Stimulated activated naive B cell treated with anti-CD40 and anti-IgM and Interleukin-4, amounts not matched to agents 10 μg/mL and 1 μg/mL and 100 μg/mL, for 72 hours (primary cell): Measurements from ENCODE around the gene SCTR.

Experiments
- ATAC-seq, 2 donors: fragments of 150-1000 bp; cut with Tn5 transposase; replicated peaks; 2 replicates each; pipeline ENCODE4 v1.10.0; 2021; ENCODE audit warnings: moderate library complexity in 1 of 2
- DNase-seq: peaks from one replicate; pipeline ENCODE4 v3.0.0; 2021
- H3K27ac Mint-ChIP-seq: one replicate; pipeline ENCODE4 v1.8.0; 2022; ENCODE audit warnings: mild to moderate bottlenecking, mixed read lengths
- H3K27me3 Mint-ChIP-seq, 2 donors: one replicate each; pipeline ENCODE4 v1.8.0; 2022; ENCODE audit warnings: mixed read lengths in 2 of 2
- H3K36me3 Mint-ChIP-seq, 2 donors: one replicate each; pipeline ENCODE4 v1.8.0; 2022; ENCODE audit warnings: mixed read lengths in 2 of 2, mild to moderate bottlenecking in 1 of 2
- H3K4me1 Mint-ChIP-seq, 2 donors: one replicate each; pipeline ENCODE4 v1.8.0; 2022; ENCODE audit warnings: mixed read lengths in 2 of 2, mild to moderate bottlenecking in 1 of 2
- H3K4me3 Mint-ChIP-seq, 2 donors: one replicate each; pipeline ENCODE4 v1.8.0; 2022; ENCODE audit warnings: mild to moderate bottlenecking in 2 of 2, mixed read lengths in 2 of 2, moderate library complexity in 1 of 2
- H3K9me3 Mint-ChIP-seq, 2 donors: one replicate each; pipeline ENCODE4 v1.8.0; 2022; ENCODE audit warnings: mixed read lengths in 2 of 2, mild to moderate bottlenecking in 1 of 2

The SCTR gene

DNA sequence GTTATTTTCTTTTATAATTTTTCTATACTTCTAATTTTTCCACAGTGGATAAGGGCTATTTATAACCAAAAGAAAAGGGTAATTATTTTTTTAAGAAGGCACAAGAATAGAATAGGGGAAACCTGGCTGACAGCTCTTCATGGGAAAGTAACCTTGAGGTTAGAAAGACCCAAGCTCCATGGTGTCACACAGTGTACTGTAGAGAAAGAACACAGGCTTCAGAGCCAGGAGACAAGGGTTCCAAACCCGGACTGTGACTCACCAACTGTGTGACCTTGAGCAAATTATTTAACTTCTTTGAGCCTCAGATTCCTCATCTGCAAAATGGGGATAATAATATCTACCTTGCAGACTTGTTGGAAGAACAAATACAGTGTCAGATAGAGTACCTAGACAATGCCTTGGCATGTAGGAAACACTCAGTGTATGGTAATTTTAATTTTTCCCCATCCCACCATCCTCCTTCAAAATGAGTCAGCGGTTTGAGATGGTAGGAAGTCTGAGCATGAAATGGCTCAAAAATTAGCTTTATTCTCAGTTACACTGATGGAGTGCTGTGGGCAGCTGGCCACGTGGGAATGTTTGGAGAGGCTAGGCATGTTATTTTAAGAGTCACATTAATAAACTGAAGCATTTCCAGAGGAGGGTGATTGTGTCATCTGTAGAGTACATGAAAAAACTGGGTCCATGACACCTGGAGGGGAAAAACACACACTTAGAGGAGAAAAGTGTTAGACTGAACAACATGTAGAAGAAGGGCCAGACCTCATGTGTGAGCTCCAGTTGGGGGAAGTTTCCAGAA lies 55.9 kb downstream of the SCTR start:
- Mint-ChIP-seq H3K4me1 (no peaks in the 10 kb centered on the region), H3K27me3 (peaks cover 17 to 19% of the 10 kb centered on the region in 2 donors), H3K27ac (no peak overlapping the region), H3K4me3 (no peak overlapping the region), H3K9me3 (no peaks in the 10 kb centered on the region), H3K36me3 (no peaks in the 10 kb centered on the region)
- ATAC-seq (no peak), DNase-seq (no peak)

DNA sequence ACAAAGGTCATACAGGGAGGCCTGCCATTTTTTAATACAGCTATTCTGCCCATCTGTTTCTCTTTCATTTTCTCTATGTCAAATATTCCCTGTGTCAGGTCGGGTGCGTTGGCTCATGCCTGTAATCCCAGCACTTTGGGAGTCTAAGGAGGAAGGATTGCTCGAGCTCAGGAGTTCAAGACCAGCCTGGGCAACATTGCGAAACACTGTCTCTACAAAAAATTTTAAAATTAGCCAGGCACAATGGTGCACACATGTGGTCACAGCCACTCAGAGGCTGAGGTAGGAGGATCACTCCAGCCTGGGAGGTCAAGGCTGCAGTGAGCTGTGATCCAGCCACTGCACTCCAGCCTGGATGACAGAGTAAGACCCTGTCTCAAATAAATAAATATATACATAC lies 57.9 kb downstream of the SCTR start:
- no peak overlapping the region for H3K4me3 Mint-ChIP-seq
- ATAC-seq: no peak
- no peaks in the 10 kb centered on the region for H3K9me3 Mint-ChIP-seq

DNA sequence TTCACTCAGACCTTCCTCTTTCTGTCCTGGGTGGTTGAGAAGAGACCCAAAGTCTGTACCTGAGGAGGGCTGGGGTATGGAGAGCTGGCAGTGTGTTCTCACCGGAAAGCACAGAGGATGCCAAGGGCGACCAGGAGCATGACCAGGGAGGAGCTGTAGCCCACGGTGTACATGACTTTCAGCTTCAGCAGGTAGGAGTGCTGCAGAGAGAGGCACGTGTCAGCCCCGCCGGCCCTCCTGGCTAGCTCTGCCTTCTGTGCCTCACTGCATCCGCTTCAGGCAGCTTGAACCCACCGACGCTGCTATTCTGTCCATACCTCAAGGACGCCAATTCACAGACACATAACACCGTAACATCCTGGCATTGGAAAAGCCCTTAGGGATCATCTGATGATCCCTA lies 58.6 kb downstream of the SCTR start:
- H3K36me3 Mint-ChIP-seq: no peaks in the 10 kb centered on the region
- H3K9me3 Mint-ChIP-seq: no peaks in the 10 kb centered on the region
- H3K4me3 Mint-ChIP-seq: no peak overlapping the region
- no peak for ATAC-seq
- peaks cover 9 to 12% of the 10 kb centered on the region in 2 donors for H3K27me3 Mint-ChIP-seq
- no peak overlapping the region for H3K27ac Mint-ChIP-seq
- H3K4me1 Mint-ChIP-seq: peaks cover 0 to 1% of the 10 kb centered on the region in 2 donors
- DNase-seq: no peak

More for the DNA sequence above, 57.9 kb downstream of the SCTR start:
- Mint-ChIP-seq H3K27ac (no peak overlapping the region), H3K27me3 (peaks cover 13 to 16% of the 10 kb centered on the region in 2 donors), H3K36me3 (no peaks in the 10 kb centered on the region), H3K4me1 (peaks cover 0 to 1% of the 10 kb centered on the region in 2 donors)
- no peak for DNase-seq

DNA sequence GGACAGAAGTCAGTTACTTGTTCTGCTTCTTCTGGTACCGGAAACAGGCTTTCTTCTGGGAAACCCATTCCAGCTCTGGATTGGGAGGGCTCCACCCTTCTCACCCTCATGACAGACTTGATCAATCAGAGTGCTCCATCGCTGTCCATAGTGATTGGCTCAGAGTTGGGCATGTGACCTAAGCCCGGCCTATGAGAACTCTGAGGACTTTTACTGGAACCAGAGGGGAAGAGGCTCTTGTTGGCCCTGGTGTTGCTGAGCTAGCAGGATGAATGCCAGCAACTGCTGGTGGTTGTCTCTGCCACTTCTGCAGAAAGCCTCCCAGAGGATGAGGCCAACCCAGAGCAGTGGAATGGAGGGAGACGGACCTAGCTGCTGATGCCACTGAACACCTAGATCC lies 59.3 kb downstream of the SCTR start:
- H3K27me3 Mint-ChIP-seq: peaks cover 9 to 12% of the 10 kb centered on the region in 2 donors

DNA sequence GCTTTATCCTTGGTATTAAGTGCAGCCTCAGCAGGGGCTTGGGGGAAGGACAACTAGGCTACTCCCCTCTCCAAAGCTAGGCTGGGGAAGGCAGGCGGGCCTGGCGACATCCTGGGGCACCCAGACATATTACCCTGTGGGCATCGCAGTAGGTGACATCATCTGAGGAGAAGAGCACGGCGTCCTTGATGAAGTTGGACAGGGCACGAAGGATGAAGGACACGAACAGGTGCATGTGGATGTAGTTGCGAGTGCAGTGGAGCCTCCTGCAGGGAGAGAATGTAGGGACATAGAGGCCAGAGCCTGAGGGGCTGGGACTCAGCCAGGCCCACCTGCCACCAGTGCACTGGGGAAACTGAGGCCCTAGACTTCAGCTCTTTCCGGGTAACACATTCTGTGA lies 60.3 kb downstream of the SCTR start:
- Mint-ChIP-seq H3K27ac (no peak overlapping the region), H3K27me3 (peaks cover 7 to 14% of the 10 kb centered on the region in 2 donors), H3K9me3 (no peaks in the 10 kb centered on the region), H3K4me3 (no peak overlapping the region), H3K36me3 (no peaks in the 10 kb centered on the region), H3K4me1 (peaks cover 0 to 1% of the 10 kb centered on the region in 2 donors)
- ATAC-seq (no peak), DNase-seq (no peak)

More for the DNA sequence above, 59.3 kb downstream of the SCTR start:
- no peak for ATAC-seq
- H3K27ac Mint-ChIP-seq: no peak overlapping the region
- no peak overlapping the region for H3K4me3 Mint-ChIP-seq
- H3K9me3 Mint-ChIP-seq: no peaks in the 10 kb centered on the region
- H3K4me1 Mint-ChIP-seq: peaks cover 0 to 1% of the 10 kb centered on the region in 2 donors
- no peaks in the 10 kb centered on the region for H3K36me3 Mint-ChIP-seq
- DNase-seq: no peak

DNA sequence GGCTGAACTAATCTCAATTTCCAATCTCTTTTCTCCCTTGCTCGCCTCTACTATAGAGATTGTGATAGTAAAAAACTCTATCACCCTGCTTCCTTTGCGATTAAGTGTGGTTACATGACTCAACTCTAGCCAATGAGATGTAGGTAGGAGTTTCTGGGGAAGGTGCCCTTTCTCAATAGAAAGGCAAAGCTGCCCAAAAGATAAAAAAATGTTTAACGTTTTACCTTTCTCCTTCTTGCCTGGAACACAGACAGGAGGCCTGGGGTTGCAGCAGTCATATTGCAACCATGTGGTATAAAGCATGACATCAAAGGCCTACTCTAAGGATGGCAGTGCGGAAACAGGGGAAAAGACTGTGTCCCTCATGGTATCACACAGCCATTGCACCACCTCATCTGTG lies 61.1 kb downstream of the SCTR start:
- Mint-ChIP-seq H3K9me3 (no peaks in the 10 kb centered on the region), H3K4me1 (peaks cover 0 to 1% of the 10 kb centered on the region in 2 donors), H3K36me3 (no peaks in the 10 kb centered on the region), H3K4me3 (no peak overlapping the region), H3K27ac (no peak overlapping the region), H3K27me3 (peaks cover 0 to 7% of the 10 kb centered on the region in 2 donors)
- DNase-seq (no peak), ATAC-seq (peak; percentile 71 to 83)

DNA sequence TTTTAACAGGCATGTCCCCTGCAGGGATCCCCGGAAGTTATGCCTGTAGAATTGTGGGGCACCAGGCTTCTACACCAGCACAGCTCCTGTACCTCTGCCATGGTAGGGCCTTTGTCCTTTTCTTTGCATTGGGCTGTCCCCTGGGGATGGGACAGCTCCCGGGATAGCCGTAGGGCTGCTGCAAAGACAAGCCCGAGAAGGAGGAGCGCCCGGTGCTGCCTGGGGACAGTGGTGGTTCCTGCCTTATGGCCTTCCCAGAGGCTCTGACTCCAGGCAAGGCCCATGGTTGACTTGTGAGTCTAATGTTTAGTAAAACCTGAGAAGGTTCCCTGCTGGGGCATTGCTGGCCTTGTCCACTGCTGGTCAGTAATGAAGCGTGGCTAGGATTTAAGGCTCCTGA lies 61.7 kb downstream of the SCTR start:
- Mint-ChIP-seq H3K27me3 (peaks cover 0 to 7% of the 10 kb centered on the region in 2 donors), H3K27ac (no peak overlapping the region), H3K4me1 (peaks cover 0 to 1% of the 10 kb centered on the region in 2 donors), H3K4me3 (no peak overlapping the region), H3K36me3 (no peaks in the 10 kb centered on the region), H3K9me3 (no peaks in the 10 kb centered on the region)
- DNase-seq (no peak), ATAC-seq (no peak)

DNA sequence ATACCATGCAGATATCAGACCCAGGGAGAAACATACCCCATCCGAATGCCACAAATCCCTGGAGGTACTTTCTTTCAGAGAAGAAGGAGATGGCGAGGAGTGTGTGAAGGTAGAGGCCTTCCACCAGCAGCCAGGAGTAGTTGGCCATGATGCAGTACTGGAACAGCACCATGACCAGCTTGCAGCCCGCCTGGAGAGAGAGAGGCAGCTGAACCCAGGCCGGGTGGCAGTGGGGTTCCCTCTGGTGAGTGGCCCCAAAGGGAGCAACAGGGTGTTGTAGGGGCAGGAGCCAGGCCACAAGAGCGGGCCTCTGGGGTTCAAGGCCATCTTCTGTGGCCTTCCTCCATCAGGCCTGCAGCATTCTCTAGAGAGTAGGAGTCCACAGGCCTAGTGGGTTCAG lies 62.5 kb downstream of the SCTR start:
- Mint-ChIP-seq H3K27me3 (peaks cover 2 to 9% of the 10 kb centered on the region in 2 donors), H3K9me3 (no peaks in the 10 kb centered on the region), H3K4me3 (no peak overlapping the region), H3K36me3 (no peaks in the 10 kb centered on the region), H3K4me1 (peaks cover 0 to 1% of the 10 kb centered on the region in 2 donors), H3K27ac (peak overlapping the region; percentile 20)
- no peak for ATAC-seq
- DNase-seq: no peak

DNA sequence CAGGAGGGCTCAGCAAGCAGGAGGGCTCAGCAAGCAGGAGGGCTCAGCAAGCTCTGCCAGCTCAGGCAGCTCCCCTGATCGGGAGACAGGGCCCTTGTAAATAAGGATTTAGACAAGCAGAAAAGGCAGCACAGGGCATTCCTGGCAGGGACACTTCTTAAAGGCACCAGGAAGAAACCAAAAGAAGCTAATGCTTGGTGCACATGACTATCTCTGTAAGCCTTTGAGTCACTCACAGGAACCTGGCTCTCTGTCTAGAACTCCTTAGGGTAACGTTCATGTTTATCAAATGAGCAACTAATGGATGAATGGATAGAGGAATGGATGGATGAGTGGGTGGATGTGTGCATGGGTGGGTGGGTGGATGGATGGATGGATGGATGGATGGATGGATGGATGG lies 64.2 kb downstream of the SCTR start:
- Mint-ChIP-seq H3K4me3 (no peak overlapping the region), H3K36me3 (no peaks in the 10 kb centered on the region), H3K4me1 (peaks cover 0 to 1% of the 10 kb centered on the region in 2 donors), H3K9me3 (no peaks in the 10 kb centered on the region), H3K27me3 (peaks cover 17 to 23% of the 10 kb centered on the region in 2 donors), H3K27ac (no peak overlapping the region)
- no peak for ATAC-seq
- DNase-seq: no peak

DNA sequence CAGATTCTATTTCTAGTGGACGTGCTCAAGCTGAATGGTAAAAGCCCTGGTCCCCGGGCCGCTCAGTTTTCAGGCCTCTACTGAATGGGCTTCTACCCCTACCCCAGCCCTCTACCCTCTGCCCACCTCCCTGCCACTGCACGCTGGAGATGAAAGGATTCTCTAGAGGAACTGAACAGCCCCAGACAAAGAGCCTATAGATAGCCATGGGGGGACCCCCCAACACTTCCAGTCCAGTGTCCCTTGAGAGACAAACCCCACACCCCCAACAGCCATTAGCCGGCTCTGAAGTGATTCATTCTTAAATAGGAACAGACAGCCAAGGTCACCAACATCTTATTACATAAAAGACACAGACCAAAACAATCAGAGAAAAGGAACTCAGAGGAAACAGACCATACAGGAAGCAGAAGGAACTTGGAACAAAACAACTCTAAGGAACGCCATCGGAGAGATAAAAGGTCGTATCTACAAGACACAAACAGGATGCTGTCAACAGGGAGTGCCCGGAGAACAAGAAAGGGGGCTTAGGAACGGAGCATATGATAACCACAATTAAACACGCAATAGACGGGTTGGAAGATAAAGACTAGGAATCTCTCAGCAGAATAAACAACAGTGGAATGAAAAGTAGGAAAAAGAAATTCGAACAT lies 69.1 kb downstream of the SCTR start:
- Mint-ChIP-seq H3K4me1 (no peaks in the 10 kb centered on the region), H3K27me3 (peaks cover 51 to 56% of the 10 kb centered on the region in 2 donors), H3K36me3 (no peaks in the 10 kb centered on the region), H3K4me3 (no peak overlapping the region), H3K27ac (no peak overlapping the region), H3K9me3 (no peaks in the 10 kb centered on the region)
- no peak for DNase-seq
- no peak for ATAC-seq

DNA sequence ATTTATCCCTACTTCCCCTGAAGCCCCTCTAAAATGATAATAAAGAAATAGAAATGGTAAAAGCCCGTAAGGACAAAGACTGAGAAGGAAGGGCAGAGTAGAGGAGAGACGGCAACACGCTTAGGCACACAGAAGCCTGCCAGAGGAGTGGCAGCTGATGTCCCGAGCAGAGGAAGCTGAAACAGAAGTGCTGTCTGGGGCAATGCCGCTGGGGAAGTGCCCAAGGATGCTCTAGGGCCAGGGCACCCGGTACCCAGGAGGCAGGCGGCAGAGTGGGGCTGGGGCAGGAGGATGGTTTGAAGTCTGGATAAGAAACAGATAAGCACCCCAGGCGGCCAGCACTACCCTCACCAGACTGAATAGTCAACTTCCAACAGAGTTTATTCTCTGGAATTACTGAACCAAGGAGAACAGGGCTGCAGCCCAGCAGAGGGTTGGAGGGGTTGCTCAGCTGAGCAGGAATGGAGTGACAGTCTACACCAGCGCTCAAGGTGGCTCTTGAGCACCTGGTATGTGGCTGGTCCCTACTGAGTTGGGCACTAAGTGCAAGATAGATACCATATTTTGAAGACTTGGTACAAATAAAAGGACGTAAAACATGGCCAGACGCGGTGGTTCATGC lies 70.2 kb downstream of the SCTR start:
- Mint-ChIP-seq H3K4me3 (no peak overlapping the region), H3K9me3 (no peaks in the 10 kb centered on the region), H3K4me1 (no peaks in the 10 kb centered on the region), H3K27ac (no peak overlapping the region), H3K27me3 (peaks cover 51 to 52% of the 10 kb centered on the region in 2 donors), H3K36me3 (no peaks in the 10 kb centered on the region)
- ATAC-seq (no peak), DNase-seq (no peak)

DNA sequence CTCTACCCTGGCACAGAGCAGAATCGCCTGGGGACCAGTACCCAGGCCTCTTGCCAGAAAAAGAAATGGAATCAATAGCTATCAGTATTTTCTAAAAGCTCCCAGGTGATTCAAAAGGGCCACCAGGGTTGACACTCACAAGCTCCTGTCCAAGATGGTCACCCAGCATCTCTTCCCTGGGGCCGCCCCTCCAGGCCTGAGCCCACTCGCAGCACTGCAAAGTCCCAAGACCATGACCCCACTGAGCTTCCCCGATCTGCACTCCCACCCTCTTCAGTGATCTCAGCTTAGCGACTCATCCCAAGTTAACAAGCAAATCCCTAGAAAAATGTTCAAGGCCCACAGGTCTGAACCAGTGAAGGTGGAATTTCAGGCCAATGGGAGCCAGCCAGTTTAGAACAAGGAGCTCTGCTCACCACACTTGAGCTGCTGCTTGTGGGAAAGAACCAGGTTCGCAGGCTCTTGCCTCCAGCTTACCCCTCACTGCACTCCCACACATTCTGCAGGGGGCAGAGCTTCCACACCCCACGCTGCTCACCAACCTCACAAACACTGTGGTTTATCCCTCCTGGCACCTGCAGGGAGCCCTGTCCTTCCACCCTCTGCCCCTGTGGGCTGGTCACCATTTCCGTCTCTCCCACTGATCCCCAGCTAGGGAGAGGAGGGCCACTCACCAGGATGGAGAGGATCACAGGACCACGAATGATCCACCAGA lies 72.8 kb downstream of the SCTR start:
- ATAC-seq (no peak), DNase-seq (no peak)
- Mint-ChIP-seq H3K27ac (no peak overlapping the region), H3K36me3 (no peaks in the 10 kb centered on the region), H3K4me3 (no peak overlapping the region), H3K4me1 (no peaks in the 10 kb centered on the region), H3K27me3 (peaks cover 63 to 72% of the 10 kb centered on the region in 2 donors), H3K9me3 (no peaks in the 10 kb centered on the region)

DNA sequence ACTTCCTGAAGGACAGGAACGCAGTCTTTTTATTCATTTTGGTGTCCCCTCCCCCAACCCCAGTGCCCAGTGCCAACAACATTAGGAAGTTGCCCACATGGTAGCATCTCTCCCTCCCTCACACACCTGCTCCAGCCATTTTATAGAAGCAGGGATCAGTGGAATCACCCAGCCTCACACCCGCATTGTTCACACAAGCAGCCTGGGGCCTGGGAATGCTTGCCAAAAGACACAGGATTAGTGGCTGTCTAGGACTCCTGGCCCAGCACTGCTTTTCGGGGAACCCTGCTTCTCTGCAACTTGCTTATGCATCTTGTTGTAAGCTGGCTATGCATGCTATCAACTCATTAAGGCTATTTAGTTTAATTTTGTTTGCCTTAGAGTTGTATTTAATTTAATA lies 74.8 kb downstream of the SCTR start:
- H3K36me3 Mint-ChIP-seq: no peaks in the 10 kb centered on the region
- DNase-seq: no peak
- H3K27me3 Mint-ChIP-seq: peaks cover 56 to 67% of the 10 kb centered on the region in 2 donors
- H3K9me3 Mint-ChIP-seq: no peaks in the 10 kb centered on the region
- H3K4me1 Mint-ChIP-seq: no peaks in the 10 kb centered on the region
- no peak overlapping the region for H3K27ac Mint-ChIP-seq
- ATAC-seq: no peak
- H3K4me3 Mint-ChIP-seq: no peak overlapping the region

DNA sequence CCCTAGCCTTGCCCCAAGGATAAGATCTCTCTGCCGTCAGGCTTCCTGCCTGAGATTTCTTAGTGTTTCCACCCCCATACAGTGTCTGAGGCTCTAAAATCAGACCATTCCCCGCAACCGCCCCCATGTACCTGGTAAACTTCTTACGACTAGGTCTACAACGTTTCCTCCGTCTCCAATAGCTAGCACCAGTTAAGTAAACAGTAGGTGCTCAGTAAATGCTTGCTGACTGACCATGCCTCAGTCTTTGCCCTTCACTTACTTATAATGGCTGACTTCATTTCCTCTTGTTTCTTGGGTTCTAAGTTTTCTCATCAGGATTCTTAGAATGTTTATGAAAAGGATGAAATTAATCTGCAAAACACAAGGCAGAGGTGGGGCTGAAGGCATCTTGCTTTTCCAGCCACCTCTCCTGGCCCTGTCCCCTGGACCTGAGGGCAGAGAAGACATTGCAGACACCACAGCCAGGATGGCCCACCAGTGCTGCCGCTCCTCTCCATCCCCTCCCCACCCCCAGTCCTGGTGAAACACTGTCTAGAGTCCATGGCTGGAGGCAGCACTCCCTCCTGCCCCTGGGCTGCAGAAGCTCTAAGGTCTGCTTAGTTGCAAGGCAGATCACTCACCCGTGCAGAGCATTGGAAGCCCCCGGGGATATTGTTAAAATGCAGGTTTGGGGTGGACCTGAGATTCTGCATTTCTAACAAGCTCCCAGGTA lies 75.7 kb downstream of the SCTR start:
- Mint-ChIP-seq H3K4me3 (no peak overlapping the region), H3K4me1 (no peaks in the 10 kb centered on the region), H3K27ac (no peak overlapping the region), H3K27me3 (peaks cover 49 to 61% of the 10 kb centered on the region in 2 donors), H3K36me3 (no peaks in the 10 kb centered on the region), H3K9me3 (no peaks in the 10 kb centered on the region)
- ATAC-seq: no peak
- no peak for DNase-seq
